GM12892 (cell line): ENCODE results near the gene AEBP1.

Source experiments
- POLR2A ChIP-seq: IDR thresholded peaks from 2 replicates; pipeline ENCODE4 v1.6.1; 2011; ENCODE audit warnings: low read depth, low read length, control low read depth
- POLR2AphosphoS5 ChIP-seq: IDR thresholded peaks from 2 replicates; pipeline ENCODE4 v1.6.1; 2011; ENCODE audit warnings: low read depth, low read length, control low read depth
- TAF1 ChIP-seq: IDR thresholded peaks from 2 replicates; pipeline ENCODE4 v1.6.1; 2011; ENCODE audit warnings: low read depth, mild to moderate bottlenecking, control low read depth, low read length, borderline replicate concordance

GRCh38 chr7:44113764-44114354, 9.7 kb downstream of the AEBP1 start:
- TF ChIP-seq TAF1, result no peak
- no peak for TF ChIP-seq POLR2AphosphoS5
- TF ChIP-seq POLR2A, result no peak
